Measurements from ENCODE around the gene SEPTIN10. TPM values are rescaled to one million over a fixed set of nuclear protein-coding genes. Genes with fewer than 3 reads are reported as not detected.

SEPTIN10 gene
- total and polyA plus RNA-seq, 2 of the 8 experiments (the other 6 are each of a cell fraction or from before 2014, with no cell fraction given) = 23.7 to 101 TPM

GRCh38 chr2:109633284-109633961 is 19.7 kb upstream of the SEPTIN10 start (continued):
- TF ChIP-seq TAF7 (optimal IDR thresholded peaks at IDR 0.05; ENCODE audit: borderline replicate concordance, low read depth, low read length) (no peak), GTF2F1 (IDR thresholded peaks at IDR 0.05; ENCODE audit: borderline replicate concordance, low read depth, low read length) (no peak), RXRA (IDR thresholded peaks at IDR 0.05; ENCODE audit: insufficient read depth, low read depth, low read length) (no peak), CTBP2 (IDR thresholded peaks at IDR 0.05; ENCODE audit: borderline replicate concordance, insufficient read depth, insufficient read length, low read length) (no peak), RAD21 (IDR thresholded peaks at IDR 0.05 in 1 of 2, conservative IDR thresholded peaks at IDR 0.05 in 1 of 2; ENCODE audit: low read depth in 2 of 2, low read length in 2 of 2) (no peak), TAF1 (IDR thresholded peaks at IDR 0.05; ENCODE audit: low read depth, low read length) (no peak), SP2 (IDR thresholded peaks at IDR 0.05; ENCODE audit: low read length) (no peak), JUND (IDR thresholded peaks at IDR 0.05; ENCODE audit: low read length) (no peak), CBX5 (IDR thresholded peaks at IDR 0.05; ENCODE audit: low read depth, low read length) (no peak), TBP (IDR thresholded peaks at IDR 0.05; ENCODE audit: low read depth, low read length) (no peak)

Measured in H1 (cell line).